SK-N-SH (cell line): ENCODE measurements around the gene CSPG5. TPM values are rescaled to one million over a fixed set of nuclear protein-coding genes. Genes with fewer than 3 reads are reported as not detected.

Source experiments
- CTCF ChIA-PET: fragments of 300-600, 350-600 bp; formaldehyde crosslinking; extraction: SDS; loops from one replicate; lab custom pipeline; 2021; lab: Yijun Ruan, JAX
- POLR2A ChIA-PET: fragments of 350-600 bp; sonication (Branson Sonifier 250); formaldehyde crosslinking; extraction: SDS; loops from one replicate; lab custom pipeline; 2020; ENCODE audit warnings: antibody characterized with exemption, inconsistent platforms; lab: Yijun Ruan, JAX
- DNase-seq: peaks from one replicate; pipeline ENCODE4 v3.0.0; 2012
- H2AFZ ChIP-seq: fragments of 200-600 bp; sonication (generic); 2 replicates; pipeline ENCODE4 v1.8.1; 2016; ENCODE audit warnings: antibody characterized with exemption, mild to moderate bottlenecking, low read depth
- H3F3A ChIP-seq: fragments of 200-600 bp; sonication (generic); replicated peaks from 2 replicates; pipeline ENCODE3; 2016; ENCODE audit warnings: antibody characterized with exemption, mild to moderate bottlenecking; ENCODE audit not compliant: insufficient read depth
- H3K27ac ChIP-seq, 2 experiments: fragments of 200-500 bp in 1 of 2; fragments of 200-600 bp in 1 of 2; sonication (Bioruptor generic) in 1 of 2; sonication (generic), shearing (Covaris generic) in 1 of 2; 2 replicates each; pipeline versions ENCODE4 v1.5.1 to v1.6.1; 2014 to 2016; ENCODE audit warnings: low read depth in 2 of 2, inconsistent platforms in 1 of 2, low read length in 1 of 2, mild to moderate bottlenecking in 1 of 2, mixed read lengths in 1 of 2
- H3K27me3 ChIP-seq: fragments of 200-600 bp; sonication (generic), shearing (Covaris generic); 2 replicates; pipeline ENCODE4 v1.6.1; 2016; ENCODE audit warnings: mixed run types; ENCODE audit not compliant: insufficient read depth
- H3K36me3 ChIP-seq, 2 experiments: fragments of 200-500 bp in 1 of 2; fragments of 200-600 bp in 1 of 2; sonication (Bioruptor generic) in 1 of 2; sonication (generic) in 1 of 2; replicated peaks in 1 of 2; 2 replicates each; pipeline versions ENCODE3 to v1.5.1; 2014 to 2016; ENCODE audit warnings: low read length in 1 of 2, mild to moderate bottlenecking in 1 of 2; ENCODE audit not compliant: insufficient read depth in 2 of 2, control insufficient read depth in 1 of 2
- H3K4me1 ChIP-seq, 2 experiments: fragments of 200-500 bp in 1 of 2; fragments of 200-600 bp in 1 of 2; sonication (Bioruptor generic) in 1 of 2; sonication (generic), shearing (Covaris generic) in 1 of 2; 2 replicates each; pipeline versions ENCODE4 v1.5.1 to v1.6.1; 2014 to 2016; ENCODE audit warnings: low read depth in 1 of 2, low read length in 1 of 2, mixed run types in 1 of 2; ENCODE audit not compliant: insufficient read depth in 2 of 2, control insufficient read depth in 1 of 2
- H3K4me2 ChIP-seq: fragments of 200-600 bp; sonication (generic), shearing (Covaris generic); 2 replicates; pipeline ENCODE4 v1.6.1; 2017; ENCODE audit warnings: mixed run types
- H3K4me3 ChIP-seq, 2 experiments: fragments of 200-500 bp in 1 of 2; fragments of 200-600 bp in 1 of 2; sonication (Bioruptor generic) in 1 of 2; sonication (generic), shearing (Covaris generic) in 1 of 2; 2 replicates each; pipeline versions ENCODE4 v1.5.1 to v1.8.1; 2014 to 2016; ENCODE audit warnings: low read depth in 2 of 2, inconsistent platforms in 1 of 2, low read length in 1 of 2, mild to moderate bottlenecking in 1 of 2, mixed read lengths in 1 of 2, moderate library complexity in 1 of 2
- H3K79me2 ChIP-seq: fragments of 200-600 bp; sonication (generic); 2 replicates; pipeline ENCODE4 v1.8.1; 2017; ENCODE audit warnings: mild to moderate bottlenecking; ENCODE audit not compliant: insufficient read depth
- H3K9ac ChIP-seq: fragments of 200-600 bp; sonication (generic); 2 replicates; pipeline ENCODE4 v1.6.1; 2017; ENCODE audit warnings: mixed run types
- H3K9me2 ChIP-seq: fragments of 200-600 bp; sonication (generic); 2 replicates; pipeline ENCODE4 v1.6.1; 2017; ENCODE audit warnings: mixed run types
- H3K9me3 ChIP-seq: fragments of 200-600 bp; sonication (generic); 2 replicates; pipeline ENCODE4 v1.6.1; 2017; ENCODE audit warnings: mixed run types, mild to moderate bottlenecking, moderate library complexity
- H4K20me1 ChIP-seq: fragments of 200-600 bp; sonication (generic); 2 replicates; pipeline ENCODE4 v1.6.1; 2017; ENCODE audit warnings: mild to moderate bottlenecking, mixed run types; ENCODE audit not compliant: insufficient read depth
- ELF1 ChIP-seq: IDR thresholded peaks from 2 replicates; pipeline ENCODE4 v1.4.0; 2012
- EP300 ChIP-seq, 2 experiments: IDR thresholded peaks; 2 replicates each; pipeline versions ENCODE4 v1.4.0 to v1.6.1; 2012; ENCODE audit warnings: borderline replicate concordance in 1 of 2, low read depth in 1 of 2, low read length in 1 of 2
- FOXM1 ChIP-seq: IDR thresholded peaks from 2 replicates; pipeline ENCODE4 v1.4.0; 2012; ENCODE audit warnings: low read depth, mild to moderate bottlenecking
- GABPA ChIP-seq: IDR thresholded peaks from 2 replicates; pipeline ENCODE4 v1.4.0; 2012; ENCODE audit warnings: low read depth, mild to moderate bottlenecking
- GATA2 ChIP-seq: sonication (generic); formaldehyde crosslinking; IDR thresholded peaks from 2 replicates; pipeline ENCODE4 v1.5.0; 2020; ENCODE audit warnings: mild to moderate bottlenecking, missing genetic modification reagents
- NFIC ChIP-seq: IDR thresholded peaks from 2 replicates; pipeline ENCODE4 v1.4.0; 2012; ENCODE audit warnings: borderline replicate concordance
- NRF1 ChIP-seq: IDR thresholded peaks from 2 replicates; pipeline ENCODE4 v1.6.1; 2012; ENCODE audit warnings: low read depth, mild to moderate bottlenecking, low read length
- RAD21 ChIP-seq: IDR thresholded peaks from 2 replicates; pipeline ENCODE4 v1.6.1; 2012; ENCODE audit warnings: mild to moderate bottlenecking, low read length
- RCOR1 ChIP-seq: fragments of 150-350 bp; IDR thresholded peaks from 2 replicates; pipeline ENCODE4 v1.6.1; 2017; ENCODE audit warnings: antibody characterized with exemption, low read length
- RFX5 ChIP-seq: IDR thresholded peaks from 2 replicates; pipeline ENCODE4 v1.6.1; 2012; ENCODE audit warnings: mild to moderate bottlenecking, improper control_type of control experiment, low read length
- SIN3A ChIP-seq: IDR thresholded peaks from 2 replicates; pipeline ENCODE4 v1.6.1; 2012; ENCODE audit warnings: low read depth, mild to moderate bottlenecking, low read length, moderate library complexity, borderline replicate concordance
- YY1 ChIP-seq: IDR thresholded peaks from 2 replicates; pipeline ENCODE4 v1.4.0; 2012; ENCODE audit warnings: low read depth, mild to moderate bottlenecking
- WGBS: methylation state at CpG from one replicate; pipeline ENCODE4 v1.1.6; 2017; ENCODE audit warnings: low lambda C conversion rate; 5-methylcytosine and 5-hydroxymethylcytosine counted together
- polyA plus RNA-seq, 3 experiments: library from polyadenylated mRNA; depleted of rRNA; stranded (reverse); fragments of >200 nt; gene quantifications; 2 replicates each; pipeline ENCODE4 v1.2.3, GENCODE V29; 2012
- TF ChIP-seq, protein P1 (sequence below): IDR thresholded peaks from 2 replicates; pipeline ENCODE4; 2012
- TF ChIP-seq, protein P2 (sequence below): IDR thresholded peaks from 2 replicates; pipeline ENCODE4 v1.6.1; 2012; ENCODE audit warnings: mild to moderate bottlenecking, low read depth, low read length, moderate library complexity
- TF ChIP-seq, protein P3 (sequence below): IDR thresholded peaks from 2 replicates; pipeline ENCODE4 v1.4.0; 2012; ENCODE audit warnings: low read depth, borderline replicate concordance

The CSPG5 gene
- polyA plus RNA-seq, 1 of the 3 experiments (the other 2 are of a cell fraction) = 0.58 TPM

DNA sequence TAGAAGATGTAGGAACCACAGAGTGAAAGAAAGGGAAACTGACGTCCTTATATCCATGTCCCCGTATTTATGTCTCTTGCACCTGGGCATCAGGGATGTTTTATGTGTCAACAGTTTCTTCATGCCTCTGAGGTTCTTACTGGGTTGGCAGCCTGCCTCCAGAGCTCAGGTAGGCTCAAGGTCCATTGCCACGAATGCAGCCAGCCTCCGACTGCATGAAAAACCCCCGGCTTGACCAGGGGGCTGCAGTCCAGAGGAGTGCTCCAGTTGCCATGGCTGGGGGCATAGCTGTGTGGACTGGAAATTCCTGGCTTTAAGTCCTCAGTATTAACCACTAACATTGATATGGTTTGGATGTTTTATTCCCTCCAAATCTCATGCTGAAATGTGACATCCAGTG, 2.8 kb upstream of the CSPG5 start:
- Histone ChIP-seq H3K27me3 (peaks cover 7% of the 10 kb centered on the region; the same call in 1 of the 2 replicates), H4K20me1 (no peaks in the 10 kb centered on the region), H3K9me3 (no peaks in the 10 kb centered on the region), H3F3A (peaks cover 15% of the 10 kb centered on the region)
- 80% methylated on average over 2 of the region's 5 CpGs for WGBS
- DNase-seq = no peak
- TF ChIP-seq, protein P1, sequence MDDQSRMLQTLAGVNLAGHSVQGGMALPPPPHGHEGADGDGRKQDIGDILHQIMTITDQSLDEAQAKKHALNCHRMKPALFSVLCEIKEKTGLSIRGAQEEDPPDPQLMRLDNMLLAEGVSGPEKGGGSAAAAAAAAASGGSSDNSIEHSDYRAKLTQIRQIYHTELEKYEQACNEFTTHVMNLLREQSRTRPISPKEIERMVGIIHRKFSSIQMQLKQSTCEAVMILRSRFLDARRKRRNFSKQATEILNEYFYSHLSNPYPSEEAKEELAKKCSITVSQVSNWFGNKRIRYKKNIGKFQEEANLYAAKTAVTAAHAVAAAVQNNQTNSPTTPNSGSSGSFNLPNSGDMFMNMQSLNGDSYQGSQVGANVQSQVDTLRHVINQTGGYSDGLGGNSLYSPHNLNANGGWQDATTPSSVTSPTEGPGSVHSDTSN = no peak
- no peak for TF ChIP-seq GATA2
- TF ChIP-seq, protein P2, sequence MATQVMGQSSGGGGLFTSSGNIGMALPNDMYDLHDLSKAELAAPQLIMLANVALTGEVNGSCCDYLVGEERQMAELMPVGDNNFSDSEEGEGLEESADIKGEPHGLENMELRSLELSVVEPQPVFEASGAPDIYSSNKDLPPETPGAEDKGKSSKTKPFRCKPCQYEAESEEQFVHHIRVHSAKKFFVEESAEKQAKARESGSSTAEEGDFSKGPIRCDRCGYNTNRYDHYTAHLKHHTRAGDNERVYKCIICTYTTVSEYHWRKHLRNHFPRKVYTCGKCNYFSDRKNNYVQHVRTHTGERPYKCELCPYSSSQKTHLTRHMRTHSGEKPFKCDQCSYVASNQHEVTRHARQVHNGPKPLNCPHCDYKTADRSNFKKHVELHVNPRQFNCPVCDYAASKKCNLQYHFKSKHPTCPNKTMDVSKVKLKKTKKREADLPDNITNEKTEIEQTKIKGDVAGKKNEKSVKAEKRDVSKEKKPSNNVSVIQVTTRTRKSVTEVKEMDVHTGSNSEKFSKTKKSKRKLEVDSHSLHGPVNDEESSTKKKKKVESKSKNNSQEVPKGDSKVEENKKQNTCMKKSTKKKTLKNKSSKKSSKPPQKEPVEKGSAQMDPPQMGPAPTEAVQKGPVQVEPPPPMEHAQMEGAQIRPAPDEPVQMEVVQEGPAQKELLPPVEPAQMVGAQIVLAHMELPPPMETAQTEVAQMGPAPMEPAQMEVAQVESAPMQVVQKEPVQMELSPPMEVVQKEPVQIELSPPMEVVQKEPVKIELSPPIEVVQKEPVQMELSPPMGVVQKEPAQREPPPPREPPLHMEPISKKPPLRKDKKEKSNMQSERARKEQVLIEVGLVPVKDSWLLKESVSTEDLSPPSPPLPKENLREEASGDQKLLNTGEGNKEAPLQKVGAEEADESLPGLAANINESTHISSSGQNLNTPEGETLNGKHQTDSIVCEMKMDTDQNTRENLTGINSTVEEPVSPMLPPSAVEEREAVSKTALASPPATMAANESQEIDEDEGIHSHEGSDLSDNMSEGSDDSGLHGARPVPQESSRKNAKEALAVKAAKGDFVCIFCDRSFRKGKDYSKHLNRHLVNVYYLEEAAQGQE = no peak
- no peak for TF ChIP-seq RFX5
- TF ChIP-seq RAD21 = no peak
- TF ChIP-seq, protein P3, sequence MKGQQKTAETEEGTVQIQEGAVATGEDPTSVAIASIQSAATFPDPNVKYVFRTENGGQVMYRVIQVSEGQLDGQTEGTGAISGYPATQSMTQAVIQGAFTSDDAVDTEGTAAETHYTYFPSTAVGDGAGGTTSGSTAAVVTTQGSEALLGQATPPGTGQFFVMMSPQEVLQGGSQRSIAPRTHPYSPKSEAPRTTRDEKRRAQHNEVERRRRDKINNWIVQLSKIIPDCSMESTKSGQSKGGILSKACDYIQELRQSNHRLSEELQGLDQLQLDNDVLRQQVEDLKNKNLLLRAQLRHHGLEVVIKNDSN = no peak
- no peak for TF ChIP-seq GABPA
- TF ChIP-seq SIN3A = no peak
- TF ChIP-seq EP300 (IDR thresholded peaks at IDR 0.05; ENCODE audit: borderline replicate concordance in 1 of 2, low read depth in 1 of 2, low read length in 1 of 2) = no peak
- TF ChIP-seq RCOR1 = no peak
- no peak for TF ChIP-seq NRF1
- TF ChIP-seq NFIC = no peak
- no peak for TF ChIP-seq FOXM1
- no peak for TF ChIP-seq YY1
- no peak for TF ChIP-seq ELF1
- TF ChIP-seq, all 33 proteins: peak for 0
- Histone ChIP-seq H3K36me3 (peaks cover 13 to 19% of the 10 kb centered on the region in 2 experiments), H3K9ac (no peak overlapping the region), H3K4me1 (peaks cover 0 to 13% of the 10 kb centered on the region in 2 experiments; a peak in 1 of 4 replicates), H3K4me2 (no peak overlapping the region), H3K9me2 (no peaks in the 10 kb centered on the region), H3K79me2 (no peaks in the 10 kb centered on the region), H3K4me3 (no peak overlapping the region), H2AFZ (no peak overlapping the region), H3K27ac (no peak overlapping the region)
- CTCF ChIA-PET = no interaction called here
- POLR2A ChIA-PET = no interaction called here
